Naive B cell (primary cell): ENCODE measurements around the gene PDPK1. TPM values are rescaled to one million over a fixed set of nuclear protein-coding genes. Genes with fewer than 3 reads are reported as not detected.
"Not testable (repeated sequence)": the region's sequence is repeated elsewhere in the genome, so short reads cannot be mapped to it uniquely, and the experiment has no call there.

ENCODE experiments used
- ATAC-seq, 2 donors: fragments of 150-1000 bp; cut with Tn5 transposase; 2 replicates each; pipeline ENCODE4 v1.10.0; 2021; ENCODE audit warnings: low read depth in 2 of 2, mild to moderate bottlenecking in 2 of 2, moderate library complexity in 2 of 2
- DNase-seq: peaks from one replicate; pipeline ENCODE4 v3.0.0; 2022
- H3K27ac Mint-ChIP-seq, 6 donors: one replicate each; pipeline ENCODE4 v1.8.0; 2020 to 2022; ENCODE audit warnings: mild to moderate bottlenecking in 6 of 6, mixed read lengths in 6 of 6, moderate library complexity in 5 of 6, inconsistent platforms in 2 of 6
- H3K27me3 Mint-ChIP-seq, 3 donors: one replicate each; pipeline ENCODE4 v1.8.0; 2021 to 2022; ENCODE audit warnings: mixed read lengths in 3 of 3, mild to moderate bottlenecking in 1 of 3
- H3K36me3 Mint-ChIP-seq, 2 donors: one replicate each; pipeline ENCODE4 v1.8.0; 2020 to 2022; ENCODE audit warnings: mixed read lengths in 2 of 2, inconsistent platforms in 1 of 2, mild to moderate bottlenecking in 1 of 2
- H3K4me1 Mint-ChIP-seq, 3 donors: one replicate each; pipeline ENCODE4 v1.8.0; 2020 to 2022; ENCODE audit warnings: mixed read lengths in 3 of 3, inconsistent platforms in 1 of 3, mild to moderate bottlenecking in 1 of 3, moderate library complexity in 1 of 3
- H3K4me3 Mint-ChIP-seq, 8 donors: one replicate each; pipeline ENCODE4 v1.8.0; 2020 to 2022; ENCODE audit warnings: mild to moderate bottlenecking in 8 of 8, mixed read lengths in 8 of 8, moderate library complexity in 8 of 8, inconsistent platforms in 2 of 8
- H3K9me3 Mint-ChIP-seq, 7 donors: one replicate each; pipeline ENCODE4 v1.8.0; 2020 to 2022; ENCODE audit warnings: mixed read lengths in 7 of 7, mild to moderate bottlenecking in 5 of 7, inconsistent platforms in 2 of 7, moderate library complexity in 1 of 7
- polyA plus RNA-seq, 6 donors: library from polyadenylated mRNA; unstranded; fragments of 300-500 nt; fragmentation: Illumina TruSeq; gene quantifications; one replicate each; pipeline ENCODE4 v1.2.3, GENCODE V29; 2021; ENCODE audit warnings: low read depth in 6 of 6

Gene PDPK1
- polyA plus RNA-seq, 6 donors from 2014 or later, result 16.7 to 44.8 (median 38.9) TPM

GRCh38 chr16:2531696-2532493 lies 5.9 kb upstream of the PDPK1 start:
- peak overlapping the region; percentile 91 to 99 (median 97) for H3K4me3 Mint-ChIP-seq
- peak overlapping the region; percentile 99 to 100 (median 100) for H3K27ac Mint-ChIP-seq
- ATAC-seq, result peak; percentile 80 to 82
- H3K36me3 Mint-ChIP-seq, result no peaks in the 10 kb centered on the region
- DNase-seq, result peak; percentile 98
- no peaks in the 10 kb centered on the region for H3K9me3 Mint-ChIP-seq
- H3K4me1 Mint-ChIP-seq, result peaks cover 23 to 34% (median 30%) of the 10 kb centered on the region in 3 donors
- no peaks in the 10 kb centered on the region for H3K27me3 Mint-ChIP-seq

- H3K4me3 Mint-ChIP-seq, result peak overlapping the region; percentile 91 to 99 (median 97)
- H3K9me3 Mint-ChIP-seq, result no peaks in the 10 kb centered on the region
- peak overlapping the region; percentile 99 to 100 (median 100) for H3K27ac Mint-ChIP-seq
- ATAC-seq, result peak; percentile 29 to 30
- no peaks in the 10 kb centered on the region for H3K36me3 Mint-ChIP-seq
- DNase-seq, result peak; percentile 77
- H3K27me3 Mint-ChIP-seq, result no peaks in the 10 kb centered on the region
- H3K4me1 Mint-ChIP-seq, result peaks cover 27 to 35% (median 34%) of the 10 kb centered on the region in 3 donors
Measured at GRCh38 chr16:2532494-2533141, 5.2 kb upstream of the PDPK1 start.

GRCh38 chr16:2533142-2533755 lies 4.6 kb upstream of the PDPK1 start:
- H3K4me3 Mint-ChIP-seq, result peak overlapping the region; percentile 91 to 99 (median 97)
- H3K36me3 Mint-ChIP-seq, H3K27me3 Mint-ChIP-seq, ATAC-seq, H3K9me3 Mint-ChIP-seq: not testable (repeated sequence)
- peak; percentile 6 for DNase-seq
- H3K27ac Mint-ChIP-seq, result peak overlapping the region; percentile 99 to 100 (median 100)
- H3K4me1 Mint-ChIP-seq, result peaks cover 27 to 35% (median 34%) of the 10 kb centered on the region in 3 donors

GRCh38 chr16:2533912-2534311 lies 3.9 kb upstream of the PDPK1 start:
- H3K27ac Mint-ChIP-seq, result peak overlapping the region; percentile 87 to 100 (median 99)
- peak overlapping the region; percentile 55 to 98 (median 77) for H3K4me3 Mint-ChIP-seq
- no peaks in the 10 kb centered on the region for H3K36me3 Mint-ChIP-seq

GRCh38 chr16:2534335-2534734 lies 3.5 kb upstream of the PDPK1 start:
- not testable (repeated sequence) for DNase-seq, ATAC-seq, H3K9me3 Mint-ChIP-seq, H3K36me3 Mint-ChIP-seq, H3K27me3 Mint-ChIP-seq
- Mint-ChIP-seq H3K4me3 (peak overlapping the region; percentile 55 to 98 (median 77)), H3K27ac (peak overlapping the region; percentile 87 to 100 (median 99)), H3K4me1 (peaks cover 31 to 43% (median 43%) of the 10 kb centered on the region in 3 donors)

More at GRCh38 chr16:2533912-2534311, 3.9 kb upstream of the PDPK1 start:
- Mint-ChIP-seq H3K4me1 (peaks cover 31 to 39% (median 39%) of the 10 kb centered on the region in 3 donors), H3K9me3 (no peaks in the 10 kb centered on the region), H3K27me3 (no peaks in the 10 kb centered on the region)
- DNase-seq, result no peak
- ATAC-seq, result no peak

- no peaks in the 10 kb centered on the region for H3K36me3 Mint-ChIP-seq
Measured at GRCh38 chr16:2535625-2536013, 2.2 kb upstream of the PDPK1 start.

GRCh38 chr16:2539192-2539844 lies 1.5 kb downstream of the PDPK1 start:
- not testable (repeated sequence) for H3K36me3 Mint-ChIP-seq, H3K9me3 Mint-ChIP-seq, H3K27me3 Mint-ChIP-seq, ATAC-seq, DNase-seq
- Mint-ChIP-seq H3K27ac (peak overlapping the region; percentile 85 to 97 (median 94)), H3K4me1 (peaks cover 29 to 46% (median 35%) of the 10 kb centered on the region in 3 donors), H3K4me3 (peak overlapping the region; percentile 63 to 91 (median 80))

More at GRCh38 chr16:2535625-2536013, 2.2 kb upstream of the PDPK1 start:
- DNase-seq, result no peak
- ATAC-seq, result no peak
- no peaks in the 10 kb centered on the region for H3K9me3 Mint-ChIP-seq
- peak overlapping the region in 7 of 8 donors; percentile 41 to 91 (median 53) for H3K4me3 Mint-ChIP-seq
- peaks cover 35 to 51% (median 42%) of the 10 kb centered on the region in 3 donors for H3K4me1 Mint-ChIP-seq
- H3K27me3 Mint-ChIP-seq, result no peaks in the 10 kb centered on the region
- peak overlapping the region in 3 of 6 donors; percentile 63 to 99 (median 80) for H3K27ac Mint-ChIP-seq

- DNase-seq, result peak; percentile 39
- ATAC-seq, H3K36me3 Mint-ChIP-seq, H3K9me3 Mint-ChIP-seq, H3K27me3 Mint-ChIP-seq: not testable (repeated sequence)
- Mint-ChIP-seq H3K27ac (peak overlapping the region; percentile 63 to 97 (median 94)), H3K4me3 (peak overlapping the region in 7 of 8 donors; percentile 63 to 91 (median 81)), H3K4me1 (peaks cover 29 to 46% (median 35%) of the 10 kb centered on the region in 3 donors)
Measured at GRCh38 chr16:2539845-2540458, 2.1 kb downstream of the PDPK1 start.

GRCh38 chr16:2540912-2541311 lies 3.1 kb downstream of the PDPK1 start:
- Mint-ChIP-seq H3K27ac (peak overlapping the region; percentile 63 to 97 (median 94)), H3K4me1 (peaks cover 33 to 46% (median 41%) of the 10 kb centered on the region in 3 donors), H3K4me3 (peak overlapping the region; percentile 42 to 84 (median 72))
- not testable (repeated sequence) for H3K36me3 Mint-ChIP-seq, H3K27me3 Mint-ChIP-seq, H3K9me3 Mint-ChIP-seq
- peak; percentile 56 to 60 for ATAC-seq
- DNase-seq, result peak; percentile 67

GRCh38 chr16:2541409-2541808 lies 3.6 kb downstream of the PDPK1 start:
- ATAC-seq, DNase-seq, H3K36me3 Mint-ChIP-seq, H3K9me3 Mint-ChIP-seq, H3K27me3 Mint-ChIP-seq: not testable (repeated sequence)
- Mint-ChIP-seq H3K27ac (peak overlapping the region; percentile 63 to 97 (median 94)), H3K4me1 (peaks cover 32 to 46% (median 40%) of the 10 kb centered on the region in 3 donors), H3K4me3 (peak overlapping the region in 5 of 8 donors; percentile 43 to 84 (median 80))

GRCh38 chr16:2543771-2544170 lies 6.0 kb downstream of the PDPK1 start:
- not testable (repeated sequence) for H3K36me3 Mint-ChIP-seq, H3K27me3 Mint-ChIP-seq, H3K4me3 Mint-ChIP-seq, H3K9me3 Mint-ChIP-seq, ATAC-seq, DNase-seq
- Mint-ChIP-seq H3K27ac (peak overlapping the region in 3 of 6 donors; percentile 29 to 94 (median 38)), H3K4me1 (peaks cover 23 to 35% (median 32%) of the 10 kb centered on the region in 3 donors)

GRCh38 chr16:2550283-2550878 lies 12.6 kb downstream of the PDPK1 start:
- H3K4me1 Mint-ChIP-seq, H3K36me3 Mint-ChIP-seq, H3K27ac Mint-ChIP-seq, H3K4me3 Mint-ChIP-seq, ATAC-seq, H3K27me3 Mint-ChIP-seq, H3K9me3 Mint-ChIP-seq, DNase-seq: not testable (repeated sequence)
